SHP77 treated with DMSO at 0.1 percent for 48 hours (cell line): Measurements from ENCODE around the gene SLC39A11.
A peak's percentile ranks its signal among the peaks of the same experiment; 100 is the strongest.
"Not testable (repeated sequence)": the region's sequence is repeated elsewhere in the genome, so short reads cannot be mapped to it uniquely, and the experiment has no call there.

Experiments
- DNase-seq: peaks from one replicate; lab custom pipeline; 2025; lab: John Stamatoyannopoulos, UW

The SLC39A11 gene

DNA sequence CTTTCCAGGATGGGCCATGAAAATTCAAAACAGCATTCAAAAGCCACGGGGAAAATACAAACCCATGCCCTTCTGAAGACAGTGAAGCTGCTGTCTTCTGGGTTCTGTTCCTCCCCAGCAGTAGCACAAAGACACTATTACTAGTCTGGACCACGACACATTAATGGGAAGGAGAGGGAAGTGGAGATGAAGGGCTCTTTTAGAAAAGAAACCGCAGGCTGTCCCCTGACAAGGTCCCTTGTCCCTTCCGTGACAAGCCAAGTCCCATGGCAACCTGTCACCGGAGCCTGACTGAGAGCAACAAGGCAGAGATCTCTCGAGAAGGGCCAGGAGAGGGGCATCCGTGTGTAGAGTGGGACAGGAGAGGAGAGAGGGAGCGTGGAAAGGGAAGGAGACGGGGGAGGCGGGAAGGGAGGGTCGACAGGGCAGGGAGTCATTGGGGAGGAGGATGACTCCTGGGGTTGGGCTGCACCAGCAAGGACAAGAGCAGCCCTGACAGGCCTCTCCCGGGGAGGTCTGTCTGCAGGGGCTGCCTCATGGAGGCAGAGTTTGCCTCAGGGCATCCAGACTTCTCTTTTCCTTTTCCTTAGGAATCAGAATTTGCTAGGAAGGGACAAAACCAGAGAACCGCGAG, 436.2 kb downstream of the SLC39A11 start:
- no peak for DNase-seq

- DNase-seq, result no peak
Observed at GRCh38 chr17:72654706-72655105, 437.8 kb downstream of the SLC39A11 start.

- DNase-seq, result no peak
Observed at GRCh38 chr17:72651988-72652387, 440.5 kb downstream of the SLC39A11 start.

DNA sequence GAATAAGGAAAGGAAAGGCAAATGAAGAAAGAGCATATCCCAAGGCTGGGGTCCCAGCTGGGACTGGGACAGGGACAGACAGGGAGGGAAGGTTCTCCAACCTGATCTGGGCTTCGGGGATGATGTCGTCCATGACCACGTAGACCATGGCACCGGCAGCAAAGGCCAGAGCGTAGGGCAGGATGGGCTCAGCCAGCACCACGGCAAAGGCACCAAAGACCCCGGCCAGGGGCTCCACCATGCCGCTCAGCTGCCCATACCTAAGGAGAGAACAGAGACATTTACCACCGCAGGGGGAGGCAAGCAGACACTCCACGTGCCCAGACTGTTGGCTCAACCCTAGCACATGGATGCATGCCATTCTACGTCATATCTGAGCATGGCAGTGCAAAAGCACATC, 443.8 kb downstream of the SLC39A11 start:
- no peak for DNase-seq

DNA sequence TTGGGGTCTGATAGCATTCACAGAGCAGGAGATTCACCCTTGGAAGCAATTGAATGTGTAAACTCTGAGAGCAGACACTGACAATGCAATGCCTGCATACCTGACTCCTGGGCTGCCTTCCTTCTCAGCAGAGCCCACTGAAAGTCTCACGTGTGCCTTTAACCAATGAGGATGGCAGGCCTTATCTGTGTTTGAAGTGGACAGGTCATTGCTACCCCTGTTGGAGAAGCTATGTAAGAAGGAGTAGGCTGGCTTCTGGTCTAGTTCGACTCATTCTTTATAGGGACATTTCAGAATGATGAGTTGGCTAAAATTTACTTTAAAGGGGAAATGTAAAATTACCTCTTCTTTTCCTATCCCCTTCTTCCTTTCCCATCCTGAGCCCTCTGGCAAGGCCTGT, 446.3 kb downstream of the SLC39A11 start:
- DNase-seq, result no peak

GRCh38 chr17:72644492-72644891, 448.0 kb downstream of the SLC39A11 start:
- DNase-seq, result no peak

GRCh38 chr17:72643575-72644216, 448.8 kb downstream of the SLC39A11 start:
- DNase-seq, result no peak

DNA sequence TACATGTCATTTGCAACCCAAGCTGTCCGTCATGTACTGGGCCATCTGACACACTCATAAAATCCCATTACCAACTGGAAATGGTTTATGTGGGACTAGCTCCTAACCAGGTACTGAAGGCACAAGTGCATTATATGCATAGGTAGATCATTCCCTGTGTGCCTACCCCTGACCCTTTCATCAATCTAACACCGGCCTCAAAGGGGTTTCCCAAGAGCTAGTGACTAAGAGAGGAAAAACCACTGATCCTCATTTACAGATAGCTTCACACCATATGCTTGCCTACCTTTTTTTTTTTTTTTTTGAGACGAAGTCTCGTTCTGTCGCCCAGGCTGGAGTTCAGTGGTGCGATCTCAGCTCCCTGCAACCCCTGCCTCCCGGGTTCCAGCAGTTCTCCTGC, 449.8 kb downstream of the SLC39A11 start:
- no peak for DNase-seq

GRCh38 chr17:72640415-72641165, 451.9 kb downstream of the SLC39A11 start:
- no peak for DNase-seq

DNA sequence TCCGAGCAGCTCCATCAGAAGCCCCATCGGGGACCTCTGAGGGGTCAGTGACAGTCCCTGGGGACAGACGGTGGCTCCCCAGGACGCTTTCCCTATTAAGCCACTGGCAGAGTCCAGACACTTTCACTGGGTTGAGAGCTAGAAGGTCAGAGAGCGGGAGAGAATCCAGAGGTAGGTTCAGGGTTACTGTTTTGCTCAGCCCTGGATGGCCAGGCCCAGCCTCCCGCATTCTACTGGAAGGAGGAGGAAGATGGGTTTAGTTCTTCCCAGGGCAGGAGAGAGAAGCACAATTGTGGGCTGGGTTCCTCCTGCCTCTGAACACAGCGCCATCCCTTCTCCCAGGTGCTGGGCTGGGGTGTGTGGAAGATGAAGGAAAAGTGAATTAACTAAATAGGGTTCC, 452.8 kb downstream of the SLC39A11 start:
- DNase-seq, result no peak

- not testable (repeated sequence) for DNase-seq
Observed at GRCh38 chr17:72638932-72639331, 453.6 kb downstream of the SLC39A11 start.

GRCh38 chr17:72635034-72635635, 457.4 kb downstream of the SLC39A11 start:
- DNase-seq, result no peak

GRCh38 chr17:72634621-72635020, 457.9 kb downstream of the SLC39A11 start:
- DNase-seq, result no peak

GRCh38 chr17:72631949-72632684, 460.4 kb downstream of the SLC39A11 start:
- DNase-seq, result peak; percentile 93

DNA sequence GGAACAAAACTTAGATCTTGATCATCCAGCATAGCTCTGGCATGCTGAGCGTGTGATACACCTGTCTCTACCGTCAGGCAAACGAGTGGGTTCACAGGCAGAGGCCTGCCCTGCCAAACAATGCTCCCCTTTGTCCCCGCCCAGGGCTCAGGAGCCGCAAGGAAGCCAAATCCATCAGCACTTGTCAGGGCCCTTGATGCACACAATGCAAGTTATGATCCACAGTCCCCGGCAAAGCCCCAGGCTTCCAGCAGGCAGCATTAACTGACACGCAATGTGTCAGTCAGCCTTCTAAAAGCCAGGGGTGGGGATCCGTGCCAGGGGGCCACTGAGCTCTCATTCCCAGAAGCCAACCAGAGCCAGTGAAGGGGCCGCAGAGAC, 460.9 kb downstream of the SLC39A11 start:
- DNase-seq, result peak; percentile 66

- no peak for DNase-seq
Observed at GRCh38 chr17:72624652-72625051, 467.8 kb downstream of the SLC39A11 start.

DNA sequence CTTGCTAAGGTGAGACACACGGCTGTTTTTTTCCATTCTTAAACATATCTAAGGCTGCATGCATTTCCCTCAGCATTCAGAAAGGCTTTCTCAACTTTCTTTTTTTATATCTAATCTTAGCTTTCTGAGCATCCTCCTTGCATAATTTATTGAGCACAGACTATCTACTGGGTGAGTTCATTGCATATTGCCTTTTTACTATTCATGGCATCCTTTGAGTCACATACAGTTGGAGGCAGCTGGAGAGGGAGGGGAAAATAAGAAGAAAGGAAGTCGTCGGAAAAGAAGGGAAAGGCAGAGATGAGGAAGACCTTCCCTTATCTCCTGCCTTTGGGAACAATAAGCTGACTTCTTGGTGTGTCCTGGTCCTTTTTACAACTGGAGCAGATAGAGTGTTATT, 468.3 kb downstream of the SLC39A11 start:
- no peak for DNase-seq

DNA sequence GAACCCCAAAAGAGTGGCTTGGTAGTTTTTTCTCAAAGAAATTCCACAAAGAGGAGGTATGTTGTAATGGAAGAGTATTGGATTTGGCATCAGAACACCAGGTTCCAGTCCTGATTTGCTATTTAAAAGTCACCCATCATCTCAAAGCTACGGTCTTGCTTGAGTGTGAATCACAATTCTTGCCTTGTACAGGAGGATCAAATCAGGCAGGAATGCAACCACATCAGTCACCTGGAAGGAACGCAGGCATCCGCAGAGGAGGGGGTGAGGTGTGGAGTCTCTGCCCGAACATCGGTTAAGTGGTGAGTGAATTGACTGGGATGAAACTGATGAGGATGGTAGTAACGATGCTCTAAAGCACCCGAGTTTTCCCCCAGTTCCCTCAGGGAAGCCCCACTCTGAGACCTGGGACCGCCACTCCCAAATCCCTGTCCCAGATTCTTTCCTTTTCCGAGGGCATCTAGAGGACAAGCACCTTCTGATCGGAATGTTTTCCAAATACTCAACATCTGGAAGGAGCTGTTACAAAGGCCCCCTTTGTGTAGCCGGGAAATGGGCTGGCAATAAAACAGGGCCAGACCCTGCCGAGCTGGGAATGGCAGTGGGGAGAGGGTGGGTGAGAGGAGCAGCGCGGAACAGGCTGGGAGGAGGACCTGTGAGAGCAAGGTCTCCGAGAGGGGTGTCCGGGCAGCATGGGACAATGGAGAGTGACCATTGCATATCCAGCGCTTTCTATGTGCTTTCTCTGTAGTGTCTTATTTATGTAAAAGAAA, 469.6 kb downstream of the SLC39A11 start:
- no peak for DNase-seq

DNA sequence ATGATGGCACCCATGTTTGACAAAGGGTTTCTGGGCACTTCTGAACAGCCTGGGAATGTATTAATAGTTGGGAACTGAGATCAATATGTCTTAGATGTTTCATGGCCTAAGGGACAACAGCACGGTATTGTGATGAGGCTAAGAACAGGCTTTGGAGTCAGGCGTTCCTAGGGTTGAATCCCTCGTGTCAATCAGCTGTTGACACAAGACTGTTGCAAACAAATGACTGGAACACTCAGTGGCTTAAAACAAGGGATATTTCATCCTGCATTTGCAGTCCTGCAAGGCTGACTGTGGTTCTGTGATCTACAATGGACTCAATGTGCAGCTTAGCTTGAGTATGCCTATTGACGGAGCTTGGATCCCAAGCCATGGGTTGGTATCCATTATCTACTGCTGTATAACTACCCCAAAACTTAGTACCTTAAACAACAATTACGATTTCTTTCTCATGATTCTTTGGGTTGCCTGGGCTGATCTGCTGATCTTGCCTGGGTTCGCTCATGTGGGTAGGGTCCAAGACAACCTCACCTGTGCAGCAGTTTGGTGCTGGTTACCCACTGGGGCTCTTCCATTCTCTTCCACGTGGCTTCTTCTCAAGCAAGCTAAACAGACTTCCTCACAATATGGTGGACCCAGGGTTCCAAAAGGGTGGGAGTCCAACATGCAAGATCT, 472.4 kb downstream of the SLC39A11 start:
- DNase-seq, result no peak

- no peak for DNase-seq
Observed at GRCh38 chr17:72618001-72618509, 474.4 kb downstream of the SLC39A11 start.

DNA sequence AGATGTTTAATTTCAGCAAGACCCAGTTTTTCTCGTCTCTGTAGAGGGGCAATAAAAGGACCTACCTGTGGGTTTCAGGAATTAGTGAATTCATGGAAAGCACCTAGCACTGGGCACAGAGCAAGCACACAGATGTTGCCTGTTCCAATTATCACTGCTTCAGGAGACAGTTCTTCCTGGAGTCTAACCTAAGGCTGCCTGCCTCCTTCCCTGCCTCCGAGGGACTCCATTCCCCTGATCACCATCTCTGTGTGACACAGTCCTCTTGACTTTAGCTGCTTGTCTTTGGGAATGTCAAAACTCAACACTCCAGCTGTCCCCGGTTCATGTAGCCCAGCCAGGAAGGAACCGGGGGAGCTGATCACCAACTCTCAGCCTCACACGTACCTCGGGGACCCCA, 474.9 kb downstream of the SLC39A11 start:
- no peak for DNase-seq
